Keratinocyte (primary cell): ENCODE data around the gene STYXL1. TPM values are rescaled to one million over a fixed set of nuclear protein-coding genes. Genes with fewer than 3 reads are reported as not detected.
A peak's percentile ranks its signal among the peaks of the same experiment; 100 is the strongest.

Experiments
- DNase-seq: peaks from one replicate; pipeline ENCODE4 v3.0.0-alpha.2; 2011; ENCODE audit warnings: low read depth, missing footprints, low spot score
- FAIRE-seq: peaks from 2 replicates; lab custom pipeline; 2011; peaks lifted over from hg19 to GRCh38; lab: Jason Lieb, UNC
- H2AFZ ChIP-seq: 2 replicates; pipeline ENCODE4 v1.6.0; 2012; ENCODE audit warnings: low read length, control low read depth, inconsistent platforms; ENCODE audit not compliant: control insufficient read depth
- H3K27ac ChIP-seq: 2 replicates; pipeline ENCODE4 v1.5.1; 2011; ENCODE audit warnings: low read length; ENCODE audit not compliant: control insufficient read depth, insufficient read depth
- H3K27me3 ChIP-seq: 3 replicates; pipeline ENCODE4 v1.6.0; 2011; ENCODE audit warnings: low read length; ENCODE audit not compliant: control insufficient read depth, insufficient read depth; ENCODE audit errors: extremely low read depth
- H3K36me3 ChIP-seq, 2 experiments: 2 replicates in 1 of 2; 3 replicates in 1 of 2; pipeline ENCODE4 v1.5.1; 2011; ENCODE audit warnings: low read length in 2 of 2, mild to moderate bottlenecking in 1 of 2; ENCODE audit not compliant: control insufficient read depth in 2 of 2, insufficient read depth in 2 of 2; ENCODE audit errors: extremely low read depth in 1 of 2
- H3K4me1 ChIP-seq: 3 replicates; pipeline ENCODE4 v1.5.1; 2011; ENCODE audit warnings: low read length; ENCODE audit not compliant: control insufficient read depth, insufficient read depth; ENCODE audit errors: extremely low read depth
- H3K4me2 ChIP-seq: 3 replicates; pipeline ENCODE4 v1.6.0; 2011; ENCODE audit warnings: low read depth, low read length; ENCODE audit not compliant: control insufficient read depth, insufficient read depth; ENCODE audit errors: extremely low read depth
- H3K4me3 ChIP-seq, 3 experiments: fragments of 200-600 bp in 1 of 3; sonication (generic) in 1 of 3; 2 replicates in 2 of 3; 3 replicates in 1 of 3; pipeline ENCODE4 v1.5.1; 2011 to 2016; ENCODE audit warnings: low read length in 3 of 3, mild to moderate bottlenecking in 3 of 3, control low read depth in 2 of 3, inconsistent platforms in 1 of 3, low read depth in 1 of 3, mixed read lengths in 1 of 3, mixed run types in 1 of 3, moderate library complexity in 1 of 3; ENCODE audit not compliant: control insufficient read depth in 2 of 3, insufficient read depth in 2 of 3; ENCODE audit errors: extremely low read depth in 1 of 3
- H3K79me2 ChIP-seq: 2 replicates; pipeline ENCODE4 v1.6.0; 2012; ENCODE audit warnings: low read length; ENCODE audit not compliant: control insufficient read depth, insufficient read depth
- H3K9ac ChIP-seq: 3 replicates; pipeline ENCODE4 v1.6.0; 2011; ENCODE audit warnings: low read length; ENCODE audit not compliant: control insufficient read depth, insufficient read depth; ENCODE audit errors: extremely low read depth
- H3K9me1 ChIP-seq: 3 replicates; pipeline ENCODE4 v1.6.0; 2011; ENCODE audit warnings: low read length; ENCODE audit not compliant: control insufficient read depth, insufficient read depth; ENCODE audit errors: extremely low read depth
- H3K9me3 ChIP-seq: 2 replicates; pipeline ENCODE4 v1.5.1; 2012; ENCODE audit warnings: low read depth, low read length; ENCODE audit not compliant: control insufficient read depth
- H4K20me1 ChIP-seq: 3 replicates; pipeline ENCODE4 v1.6.0; 2011; ENCODE audit warnings: low read length; ENCODE audit not compliant: control insufficient read depth, insufficient read depth; ENCODE audit errors: extremely low read depth
- EZH2 ChIP-seq: IDR thresholded peaks from one replicate; pipeline ENCODE4 v1.6.1; 2012; ENCODE audit warnings: inconsistent platforms, mild to moderate bottlenecking, low read length, moderate library complexity
- dilution Hi-C: fragments of 300-500 bp; cut with MboI; formaldehyde crosslinking; loops from one replicate; pipeline ENCODE4 v1.7.0; 2020; ENCODE audit warnings: low sequenced_read_pairs; ENCODE audit not compliant: extremely low pct_ligation_motif_present
- polyA plus RNA-seq, 5 experiments: library from polyadenylated mRNA; depleted of rRNA in 3 of 5; stranded (reverse) in 3 of 5; stranded (forward) in 1 of 5; unstranded in 1 of 5; fragments of >200 nt; gene quantifications; 1 replicate in 1 of 5; 2 replicates in 3 of 5; 3 replicates in 1 of 5; pipeline versions ENCODE4 v1.2.1 to v1.2.3, GENCODE V29; 2011 to 2012; ENCODE audit warnings: missing spikeins in 2 of 5, low read depth in 1 of 5, low replicate concordance in 1 of 5
- TF ChIP-seq, protein P1 (sequence below), 3 experiments: IDR thresholded peaks in 1 of 3; conservative IDR thresholded peaks in 1 of 3; optimal IDR thresholded peaks in 1 of 3; 2 replicates in 2 of 3; 3 replicates in 1 of 3; pipeline versions ENCODE3 to v1.5.1; 2011; ENCODE audit warnings: low read length in 3 of 3, mild to moderate bottlenecking in 3 of 3, moderate library complexity in 2 of 3, control low read depth in 1 of 3, inconsistent platforms in 1 of 3; ENCODE audit not compliant: insufficient read depth in 2 of 3; ENCODE audit errors: extremely low read depth in 1 of 3

STYXL1 gene
- polyA plus RNA-seq, 1 donor (not counting 4 experiments of a cell fraction or from before 2014, with no cell fraction given), result 76.2 TPM

DNA sequence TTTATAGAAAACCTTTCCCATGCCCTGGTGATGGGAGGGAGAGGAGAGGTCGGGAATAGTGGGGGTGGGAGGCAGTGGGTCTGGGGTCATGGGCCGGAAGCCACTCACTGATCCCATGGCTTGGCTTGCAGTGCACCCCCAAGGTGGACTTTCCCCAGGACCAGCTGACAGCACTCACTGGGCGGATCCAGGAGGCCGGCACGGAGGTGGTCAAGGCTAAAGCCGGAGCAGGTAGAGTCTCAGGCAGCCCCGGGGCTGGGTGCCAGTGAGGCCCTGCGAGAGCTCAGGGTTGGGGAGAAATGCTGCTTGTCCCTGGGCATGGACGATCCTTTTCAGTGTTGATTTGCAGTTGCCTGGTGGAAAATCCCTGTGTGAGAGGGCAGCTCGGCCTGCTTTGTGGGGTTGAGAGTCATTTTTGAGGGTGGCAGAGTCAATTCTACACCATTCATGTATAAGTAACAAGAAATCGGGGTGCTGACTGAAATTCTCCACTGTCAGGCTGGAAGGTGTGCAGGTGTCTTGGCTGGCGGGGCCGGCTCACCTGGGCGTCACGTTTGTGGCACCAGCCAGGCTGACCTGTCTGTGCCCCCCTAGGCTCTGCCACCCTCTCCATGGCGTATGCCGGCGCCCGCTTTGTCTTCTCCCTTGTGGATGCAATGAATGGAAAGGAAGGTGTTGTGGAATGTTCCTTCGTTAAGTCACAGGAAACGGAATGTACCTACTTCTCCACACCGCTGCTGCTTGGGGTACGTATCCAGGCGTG is 16.6 kb upstream of the STYXL1 start:
- no peak for DNase-seq
- Histone ChIP-seq H3K9me3 (no peaks in the 10 kb centered on the region), H3K27ac (no peak overlapping the region), H3K27me3 (no peaks in the 10 kb centered on the region), H3K4me3 (no peak overlapping the region), H3K9me1 (no peaks in the 10 kb centered on the region), H3K4me2 (no peak overlapping the region), H4K20me1 (peaks cover 3% of the 10 kb centered on the region), H3K4me1 (peaks cover 14% of the 10 kb centered on the region), H3K79me2 (no peaks in the 10 kb centered on the region), H2AFZ (no peak overlapping the region), H3K9ac (no peak overlapping the region), H3K36me3 (peaks cover 48 to 49% of the 10 kb centered on the region in 2 experiments)
- dilution Hi-C loops, result no loop called here
- TF ChIP-seq EZH2, result no peak
- TF ChIP-seq, protein P1, sequence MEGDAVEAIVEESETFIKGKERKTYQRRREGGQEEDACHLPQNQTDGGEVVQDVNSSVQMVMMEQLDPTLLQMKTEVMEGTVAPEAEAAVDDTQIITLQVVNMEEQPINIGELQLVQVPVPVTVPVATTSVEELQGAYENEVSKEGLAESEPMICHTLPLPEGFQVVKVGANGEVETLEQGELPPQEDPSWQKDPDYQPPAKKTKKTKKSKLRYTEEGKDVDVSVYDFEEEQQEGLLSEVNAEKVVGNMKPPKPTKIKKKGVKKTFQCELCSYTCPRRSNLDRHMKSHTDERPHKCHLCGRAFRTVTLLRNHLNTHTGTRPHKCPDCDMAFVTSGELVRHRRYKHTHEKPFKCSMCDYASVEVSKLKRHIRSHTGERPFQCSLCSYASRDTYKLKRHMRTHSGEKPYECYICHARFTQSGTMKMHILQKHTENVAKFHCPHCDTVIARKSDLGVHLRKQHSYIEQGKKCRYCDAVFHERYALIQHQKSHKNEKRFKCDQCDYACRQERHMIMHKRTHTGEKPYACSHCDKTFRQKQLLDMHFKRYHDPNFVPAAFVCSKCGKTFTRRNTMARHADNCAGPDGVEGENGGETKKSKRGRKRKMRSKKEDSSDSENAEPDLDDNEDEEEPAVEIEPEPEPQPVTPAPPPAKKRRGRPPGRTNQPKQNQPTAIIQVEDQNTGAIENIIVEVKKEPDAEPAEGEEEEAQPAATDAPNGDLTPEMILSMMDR (optimal IDR thresholded peaks at IDR 0.05 in 1 of 3, IDR thresholded peaks at IDR 0.05 in 1 of 3, conservative IDR thresholded peaks at IDR 0.05 in 1 of 3; ENCODE audit: extremely low read depth in 1 of 3, insufficient read depth in 2 of 3, low read length in 3 of 3), result no peak
- no peak for FAIRE-seq

DNA sequence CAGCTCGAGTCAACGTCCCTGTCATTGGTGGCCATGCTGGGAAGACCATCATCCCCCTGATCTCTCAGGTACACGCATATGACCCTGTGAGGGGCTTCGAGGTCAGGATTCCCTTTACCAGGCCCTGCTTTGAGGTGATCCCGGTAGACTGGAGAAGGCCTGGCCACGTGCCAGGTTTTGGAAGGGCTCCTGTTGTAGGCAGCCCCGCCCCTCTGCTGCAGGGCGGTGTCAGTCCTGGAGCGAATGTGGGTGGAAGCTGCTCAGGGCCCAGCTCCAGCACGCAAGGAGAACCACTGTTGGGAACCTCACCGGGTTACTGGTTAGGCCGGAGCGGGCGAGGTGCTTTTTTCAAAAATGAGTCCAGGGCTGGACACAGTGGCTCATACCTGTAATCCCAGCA is 15.7 kb upstream of the STYXL1 start:
- H3K4me1 ChIP-seq, result peaks cover 8% of the 10 kb centered on the region
- H3K9ac ChIP-seq, result no peak overlapping the region
- peak; percentile 17 for FAIRE-seq
- TF ChIP-seq EZH2, result no peak
- TF ChIP-seq, protein P1 (optimal IDR thresholded peaks at IDR 0.05 in 1 of 3, IDR thresholded peaks at IDR 0.05 in 1 of 3, conservative IDR thresholded peaks at IDR 0.05 in 1 of 3; ENCODE audit: extremely low read depth in 1 of 3, insufficient read depth in 2 of 3, low read length in 3 of 3), result no peak
- H3K4me3 ChIP-seq, result no peak overlapping the region
- H3K27me3 ChIP-seq, result no peaks in the 10 kb centered on the region
- no peak overlapping the region for H3K27ac ChIP-seq
- peaks cover 55% of the 10 kb centered on the region in 2 experiments for H3K36me3 ChIP-seq
- DNase-seq, result no peak
- no peaks in the 10 kb centered on the region for H3K79me2 ChIP-seq
- no peak overlapping the region for H2AFZ ChIP-seq
- H3K9me1 ChIP-seq, result no peaks in the 10 kb centered on the region
- dilution Hi-C loops, result no loop called here
- peaks cover 3% of the 10 kb centered on the region for H4K20me1 ChIP-seq
- H3K4me2 ChIP-seq, result no peak overlapping the region
- no peaks in the 10 kb centered on the region for H3K9me3 ChIP-seq
